ENCODE results near the gene BTNL3. TPM values are rescaled to one million over a fixed set of nuclear protein-coding genes. Genes with fewer than 3 reads are reported as not detected.

BTNL3 gene
- total and polyA plus RNA-seq, 2 experiments from 2014 or later, result 21.2 to 31.3 TPM

DNA sequence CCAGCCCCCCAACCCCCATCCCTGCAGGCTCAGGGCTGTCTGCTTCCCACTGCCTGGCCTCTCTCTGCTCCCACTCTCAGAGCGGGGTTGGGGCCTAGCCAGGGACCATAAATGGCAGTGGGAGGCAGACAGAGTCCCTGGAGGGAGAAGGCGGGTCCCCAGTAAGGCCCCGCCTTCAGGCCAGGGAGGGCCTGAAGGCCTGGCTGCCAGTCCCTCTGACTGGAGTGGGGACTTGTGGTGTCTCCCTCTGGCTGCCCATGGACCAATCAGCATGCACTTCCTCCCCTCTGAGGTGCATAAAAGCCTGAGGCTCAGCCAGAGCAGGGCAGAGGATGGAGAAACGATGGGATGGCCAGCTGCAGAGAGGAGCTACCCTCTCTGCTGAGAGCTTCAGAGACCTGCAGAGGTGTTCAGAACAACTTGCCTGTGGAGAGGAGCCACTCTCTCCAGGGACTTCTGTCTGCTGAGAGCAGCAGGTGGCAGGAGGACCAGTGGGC lies 48.8 kb downstream of the BTNL3 start:
- Histone ChIP-seq H3K79me2 (no peaks in the 10 kb centered on the region), H3K4me3 (no peak overlapping the region), H3K27ac (no peak overlapping the region), H3K4me2 (no peak overlapping the region), H3K36me3 (replicated peaks; ENCODE audit: insufficient read depth, low read depth) (no peaks in the 10 kb centered on the region), H3K27me3 (peaks cover 29% of the 10 kb centered on the region), H4K20me1 (ENCODE audit: insufficient read depth, poor library complexity, severe bottlenecking) (no peaks in the 10 kb centered on the region), H2AFZ (no peak overlapping the region), H3K4me1 (ENCODE audit: insufficient read depth) (no peaks in the 10 kb centered on the region), H3K9me3 (ENCODE audit: low read depth) (no peaks in the 10 kb centered on the region), H3K9me2 (replicated peaks; ENCODE audit: insufficient read depth) (no peaks in the 10 kb centered on the region)
- TF ChIP-seq, protein P1, sequence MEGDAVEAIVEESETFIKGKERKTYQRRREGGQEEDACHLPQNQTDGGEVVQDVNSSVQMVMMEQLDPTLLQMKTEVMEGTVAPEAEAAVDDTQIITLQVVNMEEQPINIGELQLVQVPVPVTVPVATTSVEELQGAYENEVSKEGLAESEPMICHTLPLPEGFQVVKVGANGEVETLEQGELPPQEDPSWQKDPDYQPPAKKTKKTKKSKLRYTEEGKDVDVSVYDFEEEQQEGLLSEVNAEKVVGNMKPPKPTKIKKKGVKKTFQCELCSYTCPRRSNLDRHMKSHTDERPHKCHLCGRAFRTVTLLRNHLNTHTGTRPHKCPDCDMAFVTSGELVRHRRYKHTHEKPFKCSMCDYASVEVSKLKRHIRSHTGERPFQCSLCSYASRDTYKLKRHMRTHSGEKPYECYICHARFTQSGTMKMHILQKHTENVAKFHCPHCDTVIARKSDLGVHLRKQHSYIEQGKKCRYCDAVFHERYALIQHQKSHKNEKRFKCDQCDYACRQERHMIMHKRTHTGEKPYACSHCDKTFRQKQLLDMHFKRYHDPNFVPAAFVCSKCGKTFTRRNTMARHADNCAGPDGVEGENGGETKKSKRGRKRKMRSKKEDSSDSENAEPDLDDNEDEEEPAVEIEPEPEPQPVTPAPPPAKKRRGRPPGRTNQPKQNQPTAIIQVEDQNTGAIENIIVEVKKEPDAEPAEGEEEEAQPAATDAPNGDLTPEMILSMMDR (IDR thresholded peaks at IDR 0.05; ENCODE audit: poor library complexity), result no peak
- TF ChIP-seq EZH2 (IDR thresholded peaks at IDR 0.05; ENCODE audit: borderline replicate concordance) (no peak), EZH2phosphoT487 (IDR thresholded peaks at IDR 0.05; ENCODE audit: low read depth, severe bottlenecking, unreplicated experiment) (no peak)
- 81% methylated on average over 4 of the region's 4 CpGs for WGBS (ENCODE audit: low lambda C conversion rate, missing lambda C conversion rate)
- no peak for DNase-seq (ENCODE audit: low spot score)

DNA sequence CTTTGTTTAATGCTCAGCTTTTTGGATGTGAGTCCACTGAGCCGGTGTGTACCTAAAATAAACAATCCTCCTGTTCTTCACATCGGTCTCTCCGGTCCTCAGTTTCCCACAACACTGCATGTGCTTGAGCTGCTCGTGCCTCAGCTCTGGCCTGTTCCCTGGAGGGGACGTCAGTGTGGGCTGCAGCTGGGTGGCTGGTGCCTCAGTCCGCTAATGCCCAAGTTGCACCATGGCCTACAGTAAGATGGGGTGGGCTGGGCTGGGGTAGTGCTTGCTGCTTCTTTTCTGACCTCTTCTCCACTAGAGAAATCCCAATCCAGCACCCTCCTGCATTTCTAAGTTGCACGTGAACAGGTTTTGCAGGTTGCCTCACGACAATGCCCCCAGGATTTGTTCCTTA lies 50.8 kb downstream of the BTNL3 start:
- WGBS (ENCODE audit: low lambda C conversion rate, missing lambda C conversion rate), result 72% methylated on average over 8 of the region's 8 CpGs
- Histone ChIP-seq H3K79me2 (no peaks in the 10 kb centered on the region), H3K9me3 (ENCODE audit: low read depth) (no peaks in the 10 kb centered on the region), H3K27me3 (peaks cover 37% of the 10 kb centered on the region), H3K4me3 (no peak overlapping the region), H3K4me1 (ENCODE audit: insufficient read depth) (no peaks in the 10 kb centered on the region), H3K9me2 (replicated peaks; ENCODE audit: insufficient read depth) (no peaks in the 10 kb centered on the region), H4K20me1 (ENCODE audit: insufficient read depth, poor library complexity, severe bottlenecking) (no peaks in the 10 kb centered on the region), H3K36me3 (replicated peaks; ENCODE audit: insufficient read depth, low read depth) (no peaks in the 10 kb centered on the region), H3K4me2 (no peak overlapping the region), H2AFZ (no peak overlapping the region), H3K27ac (no peak overlapping the region)
- no peak for DNase-seq (ENCODE audit: low spot score)
- no peak for TF ChIP-seq EZH2phosphoT487 (IDR thresholded peaks at IDR 0.05; ENCODE audit: low read depth, severe bottlenecking, unreplicated experiment)
- TF ChIP-seq, protein P1 (IDR thresholded peaks at IDR 0.05; ENCODE audit: poor library complexity), result no peak
- TF ChIP-seq EZH2 (IDR thresholded peaks at IDR 0.05; ENCODE audit: borderline replicate concordance), result no peak

DNA sequence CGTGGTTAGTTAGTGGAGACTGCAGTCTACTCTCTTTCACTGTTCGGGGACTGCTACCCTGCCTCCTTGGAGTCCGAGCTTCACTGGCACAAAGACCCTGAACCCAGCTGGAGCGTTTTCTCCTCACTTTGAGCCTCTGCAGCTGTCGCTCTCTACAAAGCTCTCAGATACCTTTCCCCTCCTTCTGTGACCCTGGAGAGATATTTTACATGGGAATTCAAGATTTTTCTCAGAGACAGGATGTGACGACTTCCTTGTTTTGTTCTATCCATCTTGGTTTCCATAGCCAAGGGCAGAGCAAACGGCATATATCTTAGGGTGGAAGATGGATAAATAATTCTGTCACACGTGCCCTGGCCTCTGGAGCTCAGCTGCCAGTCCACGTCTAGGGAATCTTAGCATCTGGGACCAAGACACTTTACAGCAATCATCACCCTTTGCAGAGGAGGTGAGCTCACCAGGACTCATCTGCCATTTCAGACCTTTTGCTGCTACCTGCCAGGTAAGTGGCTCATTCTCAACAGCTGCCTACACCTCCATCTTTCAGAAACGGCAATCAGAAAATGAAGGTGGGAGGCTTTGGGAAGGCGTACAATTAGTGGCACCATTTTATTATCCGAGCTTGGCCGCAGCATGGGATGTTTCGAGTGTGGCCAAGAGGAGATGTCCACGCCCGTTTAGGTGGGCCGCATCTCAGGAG lies 51.4 kb downstream of the BTNL3 start, which contains the start of gene BTNL9:
Gene BTNL9, plus strand, starts transcription at position 336 of the 700 bp plus-strand sequence. CDS start 5,224 bp downstream, outside the sequence.
- no peaks in the 10 kb centered on the region for H3K36me3 ChIP-seq (replicated peaks; ENCODE audit: insufficient read depth, low read depth)

DNA sequence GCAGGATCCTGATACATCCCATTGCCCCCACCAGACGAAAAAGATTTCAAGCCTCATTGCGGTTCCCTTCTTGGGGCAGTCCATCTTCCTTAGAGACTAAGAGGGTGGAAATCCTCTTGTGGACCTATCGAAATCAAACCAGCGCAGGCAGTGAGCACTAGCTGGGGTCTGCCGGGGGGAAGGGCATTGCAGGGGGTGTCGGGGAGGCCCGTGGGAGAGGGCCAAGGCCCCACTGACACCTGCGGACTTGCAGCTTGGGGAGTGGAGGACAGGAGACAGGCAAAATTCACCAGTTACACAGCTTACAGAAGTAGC lies 51.9 kb downstream of the BTNL3 start:
- no peaks in the 10 kb centered on the region for H4K20me1 ChIP-seq (ENCODE audit: insufficient read depth, poor library complexity, severe bottlenecking)
- no peak overlapping the region for H3K4me3 ChIP-seq
- H3K9me3 ChIP-seq (ENCODE audit: low read depth), result no peaks in the 10 kb centered on the region
- 85% methylated on average over 8 of the region's 8 CpGs for whole genome bisulfite sequencing (ENCODE audit: low lambda C conversion rate, missing lambda C conversion rate)
- no peak overlapping the region for H3K4me2 ChIP-seq
- no peak overlapping the region for H2AFZ ChIP-seq
- peaks cover 41% of the 10 kb centered on the region for H3K27me3 ChIP-seq
- no peaks in the 10 kb centered on the region for H3K79me2 ChIP-seq
- H3K36me3 ChIP-seq (replicated peaks; ENCODE audit: insufficient read depth, low read depth), result no peaks in the 10 kb centered on the region
- TF ChIP-seq EZH2 (IDR thresholded peaks at IDR 0.05; ENCODE audit: borderline replicate concordance), result no peak
- TF ChIP-seq EZH2phosphoT487 (IDR thresholded peaks at IDR 0.05; ENCODE audit: low read depth, severe bottlenecking, unreplicated experiment), result no peak
- TF ChIP-seq, protein P1 (IDR thresholded peaks at IDR 0.05; ENCODE audit: poor library complexity), result no peak
- no peak for DNase-seq (ENCODE audit: low spot score)
- H3K27ac ChIP-seq, result no peak overlapping the region
- H3K4me1 ChIP-seq (ENCODE audit: insufficient read depth), result no peaks in the 10 kb centered on the region
- H3K9me2 ChIP-seq (replicated peaks; ENCODE audit: insufficient read depth), result no peaks in the 10 kb centered on the region

More for the DNA sequence above, 51.4 kb downstream of the BTNL3 start, which contains the start of gene BTNL9:
- Histone ChIP-seq H3K4me3 (no peak within 1 kb of the TSS), H3K79me2 (no peaks in the 10 kb centered on the region), H2AFZ (no peak within 1 kb of the TSS), H3K27me3 (peaks cover 41% of the 10 kb centered on the region), H3K9me3 (ENCODE audit: low read depth) (no peaks in the 10 kb centered on the region), H3K27ac (no peak within 1 kb of the TSS), H3K4me1 (ENCODE audit: insufficient read depth) (no peaks in the 10 kb centered on the region), H3K9me2 (replicated peaks; ENCODE audit: insufficient read depth) (no peaks in the 10 kb centered on the region), H3K4me2 (no peak within 1 kb of the TSS), H4K20me1 (ENCODE audit: insufficient read depth, poor library complexity, severe bottlenecking) (no peaks in the 10 kb centered on the region)
- DNase-seq (ENCODE audit: low spot score), result no peak
- 76% methylated on average over 17 of the region's 17 CpGs for WGBS (ENCODE audit: low lambda C conversion rate, missing lambda C conversion rate)
- no peak for TF ChIP-seq EZH2phosphoT487 (IDR thresholded peaks at IDR 0.05; ENCODE audit: low read depth, severe bottlenecking, unreplicated experiment)
